GM13976 (cell line): ENCODE measurements around the gene CCDC70.

ENCODE experiments used
- DNase-seq: peaks from one replicate; pipeline ENCODE4 v3.0.0; 2012; ENCODE audit warnings: low spot score
- in situ Hi-C: fragments of 300-500 bp; cut with MboI; formaldehyde crosslinking; loops from one replicate; pipeline ENCODE4 v1.12.0; 2022; ENCODE audit warnings: low sequenced_read_pairs, mixed read lengths, inconsistent platforms; ENCODE audit not compliant: unreplicated experiment
- TF ChIP-seq, protein P1 (sequence below): IDR thresholded peaks from 2 replicates; pipeline ENCODE4 v1.5.1; 2012; ENCODE audit warnings: borderline replicate concordance, mild to moderate bottlenecking; ENCODE audit not compliant: insufficient read depth; ENCODE audit errors: extremely low read depth, missing control alignments, control extremely low read depth

CCDC70 gene

GRCh38 chr13:51869916-51870315, 8.1 kb downstream of the CCDC70 start:
- DNase-seq = no peak
- in situ Hi-C loops = no loop called here
- TF ChIP-seq, protein P1, sequence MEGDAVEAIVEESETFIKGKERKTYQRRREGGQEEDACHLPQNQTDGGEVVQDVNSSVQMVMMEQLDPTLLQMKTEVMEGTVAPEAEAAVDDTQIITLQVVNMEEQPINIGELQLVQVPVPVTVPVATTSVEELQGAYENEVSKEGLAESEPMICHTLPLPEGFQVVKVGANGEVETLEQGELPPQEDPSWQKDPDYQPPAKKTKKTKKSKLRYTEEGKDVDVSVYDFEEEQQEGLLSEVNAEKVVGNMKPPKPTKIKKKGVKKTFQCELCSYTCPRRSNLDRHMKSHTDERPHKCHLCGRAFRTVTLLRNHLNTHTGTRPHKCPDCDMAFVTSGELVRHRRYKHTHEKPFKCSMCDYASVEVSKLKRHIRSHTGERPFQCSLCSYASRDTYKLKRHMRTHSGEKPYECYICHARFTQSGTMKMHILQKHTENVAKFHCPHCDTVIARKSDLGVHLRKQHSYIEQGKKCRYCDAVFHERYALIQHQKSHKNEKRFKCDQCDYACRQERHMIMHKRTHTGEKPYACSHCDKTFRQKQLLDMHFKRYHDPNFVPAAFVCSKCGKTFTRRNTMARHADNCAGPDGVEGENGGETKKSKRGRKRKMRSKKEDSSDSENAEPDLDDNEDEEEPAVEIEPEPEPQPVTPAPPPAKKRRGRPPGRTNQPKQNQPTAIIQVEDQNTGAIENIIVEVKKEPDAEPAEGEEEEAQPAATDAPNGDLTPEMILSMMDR = no peak

GRCh38 chr13:51870616-51871015, 8.8 kb downstream of the CCDC70 start:
- TF ChIP-seq, protein P1 = no peak
- in situ Hi-C loops = no loop called here
- no peak for DNase-seq

DNA sequence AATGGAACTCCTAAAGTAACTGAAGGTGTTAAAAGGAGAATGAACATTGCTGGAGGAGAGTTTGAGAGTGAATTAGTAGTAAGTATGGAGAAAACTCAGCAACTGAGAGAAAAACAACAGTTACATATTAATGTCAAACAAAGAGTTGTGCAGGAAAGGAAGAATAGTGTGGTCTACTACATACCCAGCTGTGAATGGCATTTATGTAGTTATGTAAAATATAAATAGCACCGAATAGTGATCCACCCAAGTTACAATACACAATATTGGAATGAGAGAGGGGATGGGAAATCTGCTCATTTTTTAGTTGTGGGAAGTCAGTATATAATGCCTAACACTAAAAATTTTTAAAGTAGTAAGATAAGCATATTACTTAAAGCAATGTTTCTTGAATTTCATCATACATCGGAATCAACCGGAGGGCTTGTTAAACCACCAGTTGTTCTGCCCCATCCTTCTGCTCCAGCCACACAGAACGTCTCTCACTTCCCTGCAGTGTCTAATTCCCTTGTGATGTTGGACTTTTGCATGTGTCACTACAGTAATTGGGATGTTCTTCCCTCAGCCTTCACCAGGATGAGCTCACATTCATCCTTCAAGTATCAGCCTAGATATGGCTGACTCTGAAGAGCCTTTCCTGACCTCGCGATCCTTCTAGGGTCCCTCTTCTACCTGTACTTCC, 11.5 kb downstream of the CCDC70 start:
- TF ChIP-seq, protein P1 = no peak
- no peak for DNase-seq
- in situ Hi-C loops = no loop called here

- no peak for DNase-seq
- TF ChIP-seq, protein P1 = no peak
- in situ Hi-C loops = no loop called here
Observed at GRCh38 chr13:51873837-51874236, 12.1 kb downstream of the CCDC70 start.

DNA sequence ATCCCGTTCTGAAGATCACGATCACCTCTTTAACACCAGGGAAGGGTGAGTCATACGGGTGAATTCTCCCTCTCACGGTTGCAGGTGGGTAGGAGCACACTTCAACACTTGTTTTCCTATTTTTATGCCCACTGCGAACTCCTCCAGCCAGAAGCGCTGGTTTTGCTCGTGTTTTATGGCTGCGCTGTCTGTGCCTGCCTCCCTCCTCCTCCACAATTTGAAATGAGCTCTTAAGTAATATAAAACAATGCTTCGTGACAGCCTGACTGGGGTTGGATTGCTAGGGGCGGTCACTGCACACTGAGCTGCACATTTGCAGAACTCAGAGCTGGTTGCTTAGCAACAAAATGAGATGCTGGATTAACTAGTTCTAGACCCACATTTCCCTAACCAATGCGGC, 12.9 kb downstream of the CCDC70 start:
- TF ChIP-seq, protein P1 = no peak
- no peak for DNase-seq
- in situ Hi-C loops = no loop called here

GRCh38 chr13:51879133-51879532, 17.4 kb downstream of the CCDC70 start:
- DNase-seq = no peak
- in situ Hi-C loops = no loop called here
- TF ChIP-seq, protein P1 = no peak
